NK-92 (cell line): ENCODE data around the gene IFTAP.
"Not testable (repeated sequence)": the region's sequence is repeated elsewhere in the genome, so short reads cannot be mapped to it uniquely, and the experiment has no call there.

ENCODE experiments used
- DNase-seq: peaks from one replicate; lab custom pipeline; 2025; ENCODE audit not compliant: unreplicated experiment; lab: John Stamatoyannopoulos, UW

The IFTAP gene, protein sequence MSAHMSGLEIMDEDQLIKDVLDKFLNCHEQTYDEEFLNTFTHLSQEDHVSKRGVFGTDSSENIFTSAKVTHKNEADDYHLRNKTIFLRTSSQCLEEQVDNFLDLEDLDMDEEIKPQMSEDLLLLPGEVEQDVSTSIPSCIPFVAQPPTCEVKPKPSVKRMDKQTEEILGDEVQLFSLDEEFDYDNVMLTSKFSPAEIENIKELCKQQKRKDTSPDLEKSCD

DNA sequence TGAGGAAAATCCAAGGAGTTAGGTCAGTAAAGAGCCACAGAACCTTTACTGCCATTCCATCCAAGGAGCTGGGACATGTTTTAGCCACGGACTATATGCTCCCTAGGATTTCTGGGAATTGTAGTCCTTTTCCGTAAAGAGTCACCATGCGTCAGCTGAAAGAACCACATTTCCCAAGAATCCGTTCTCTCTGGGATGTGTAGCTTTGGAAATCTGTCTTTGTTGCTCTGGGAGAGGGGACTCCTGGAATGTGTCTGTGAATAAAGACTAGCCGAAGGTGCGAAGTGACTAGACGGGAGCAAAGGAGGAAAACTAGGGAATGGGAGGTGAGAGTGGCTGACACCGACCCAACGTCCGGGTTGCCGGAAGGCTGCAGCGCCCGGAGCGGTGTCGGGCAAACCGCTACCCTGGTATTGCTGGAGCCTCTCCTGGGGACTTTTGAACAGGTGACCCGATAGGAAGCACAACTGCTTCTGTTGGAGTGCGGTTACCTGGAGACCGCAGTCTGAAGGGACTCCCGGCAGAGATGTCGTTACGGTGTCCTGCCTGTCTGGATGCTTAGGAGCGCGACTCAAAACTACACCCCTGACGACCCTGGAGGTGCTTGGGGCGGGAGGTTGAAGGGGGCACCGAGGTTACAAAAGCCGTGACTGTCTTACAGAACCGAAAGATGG, at the start of gene IFTAP:
Gene IFTAP (plus strand): TSS at position 187 of the 674 bp plus-strand sequence. CDS start 15,602 bp downstream, outside the sequence.
- no peak for DNase-seq

DNA sequence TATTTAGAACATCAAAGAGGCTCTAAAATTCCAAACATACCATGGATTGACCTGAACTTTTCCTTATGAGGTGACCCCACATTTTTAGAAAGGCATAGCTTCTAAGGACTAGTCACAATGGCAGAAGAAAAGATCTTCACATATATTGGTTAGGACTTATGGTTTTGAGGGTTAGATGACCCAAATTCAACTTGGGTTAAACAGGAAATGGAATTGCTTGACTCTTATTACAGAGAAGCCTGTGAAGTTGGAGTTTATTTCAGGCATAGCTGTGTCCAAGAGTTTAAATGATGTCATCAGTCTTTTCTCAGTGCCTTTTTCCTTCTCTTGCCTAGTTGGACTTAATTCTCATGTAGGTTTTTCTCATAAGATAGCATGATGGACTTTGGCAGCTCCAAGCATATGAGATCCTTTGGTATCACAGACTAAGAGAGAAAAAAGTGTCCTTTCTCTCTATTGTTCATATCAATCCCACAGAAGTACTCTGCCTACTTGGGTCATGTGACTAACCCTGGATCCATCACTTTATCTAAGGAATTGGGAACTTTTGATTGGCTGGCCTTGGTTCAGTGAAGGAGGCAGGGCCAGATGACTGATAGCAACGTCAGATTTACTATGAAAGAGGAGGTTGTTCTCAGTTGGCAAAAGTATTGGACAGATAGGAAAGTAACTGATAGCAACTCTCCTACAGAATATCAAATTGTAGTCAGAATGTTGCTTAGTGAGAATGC, 43.8 kb upstream of the IFTAP start:
- DNase-seq = no peak

DNA sequence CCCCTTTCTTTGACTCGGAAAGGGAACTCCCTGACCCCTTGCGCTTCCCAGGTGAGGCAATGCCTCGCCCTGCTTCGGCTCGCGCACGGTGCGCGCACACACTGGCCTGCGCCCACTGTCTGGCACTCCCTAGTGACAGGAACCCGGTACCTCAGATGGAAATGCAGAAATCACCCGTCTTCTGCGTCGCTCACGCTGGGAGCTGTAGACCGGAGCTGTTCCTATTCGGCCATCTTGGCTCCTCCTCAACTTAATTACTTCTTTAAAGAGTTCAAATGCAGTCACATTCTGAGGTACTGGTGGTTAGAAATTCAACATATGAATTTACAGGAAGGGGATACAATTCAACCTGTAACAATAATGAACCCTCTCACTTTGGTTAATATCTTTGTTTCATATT, 36.9 kb upstream of the IFTAP start:
- DNase-seq = not testable (repeated sequence)

DNA sequence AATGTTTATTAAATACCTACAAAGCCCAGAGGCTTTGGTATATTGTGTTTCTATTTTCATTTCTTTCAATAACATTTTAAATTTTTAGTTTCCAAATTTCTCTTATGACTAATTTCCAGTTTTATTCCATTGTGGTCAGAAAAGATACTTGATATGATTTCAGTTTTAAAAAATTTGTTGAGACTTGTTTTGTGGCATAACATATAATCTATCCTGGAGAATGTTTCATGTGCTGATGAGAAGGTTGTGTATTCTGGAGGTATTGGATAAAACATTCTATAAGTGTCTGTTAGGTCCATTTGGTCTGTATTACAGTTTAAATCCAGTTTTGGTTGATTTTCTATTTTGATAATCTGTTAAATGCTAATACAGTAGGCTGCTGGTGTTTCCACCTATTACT, 36.3 kb upstream of the IFTAP start:
- DNase-seq = no peak

DNA sequence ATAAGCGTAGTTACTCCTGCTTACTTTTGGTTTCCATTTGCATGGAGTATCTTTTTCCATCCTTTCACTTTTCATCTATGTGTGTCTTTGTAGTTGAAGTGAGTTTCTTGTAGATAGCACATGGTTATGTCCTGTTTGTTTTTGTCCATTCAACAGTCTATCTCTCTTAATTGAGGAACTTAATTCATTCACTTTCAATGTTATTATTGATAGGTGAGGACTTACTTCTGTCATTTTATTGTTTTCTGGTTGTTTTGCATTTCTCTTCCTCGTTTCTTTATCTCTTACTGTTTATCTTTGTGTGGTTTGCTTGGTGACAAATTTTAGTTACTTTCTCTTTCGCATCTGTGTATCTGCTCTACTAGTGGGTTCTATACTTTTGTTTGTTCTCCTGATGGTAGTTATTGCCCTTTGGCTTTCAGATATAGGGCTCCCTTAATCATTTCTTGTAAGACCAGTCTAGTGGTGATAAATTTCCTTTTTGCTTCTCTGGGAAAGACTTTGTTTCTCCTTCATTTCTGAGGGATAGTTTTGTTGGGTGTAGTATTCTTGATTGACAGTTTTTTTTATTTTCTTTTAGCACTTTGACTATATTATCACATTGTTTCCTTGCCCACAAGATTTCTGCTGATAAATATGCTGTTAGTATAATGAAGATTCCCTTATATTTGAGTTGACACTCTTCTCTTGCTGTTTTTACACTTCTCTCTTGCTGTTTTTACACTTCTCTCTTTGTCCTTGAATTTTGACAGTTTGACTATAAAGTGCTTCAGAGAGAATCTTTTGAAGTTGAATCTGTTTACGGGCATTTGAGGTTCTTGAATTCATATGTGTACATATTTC, 35.5 kb upstream of the IFTAP start:
- no peak for DNase-seq

DNA sequence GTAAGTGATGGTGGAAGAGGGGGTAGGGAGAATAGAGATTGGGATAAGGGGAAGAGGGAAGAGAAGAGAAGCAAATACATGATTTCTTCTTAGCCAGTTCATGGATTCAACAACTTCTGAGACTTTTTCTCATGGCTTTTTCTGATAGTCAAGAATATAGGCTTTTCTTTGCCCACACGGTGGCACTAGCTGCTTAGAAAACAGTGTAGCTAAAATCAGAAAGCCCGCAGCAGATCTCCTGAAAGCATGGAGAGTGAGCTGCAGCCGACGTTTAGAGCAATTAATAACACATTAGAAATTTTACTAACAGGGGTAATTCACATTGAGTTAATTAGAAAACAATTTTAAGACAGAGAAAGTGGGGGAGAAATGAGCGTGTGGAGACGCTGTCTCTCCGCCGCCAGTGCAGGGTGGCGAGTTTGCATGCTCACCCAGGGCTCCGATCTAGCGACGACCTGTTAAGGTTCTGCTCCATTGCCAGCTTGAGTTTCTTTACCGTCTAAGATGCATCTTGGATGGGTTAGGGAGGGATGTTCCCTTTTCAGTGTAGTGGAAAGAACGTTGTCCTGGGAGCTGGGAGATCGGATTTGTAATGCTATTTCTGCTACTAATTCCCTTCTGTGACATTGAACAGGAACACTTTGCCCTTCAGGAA, 29.8 kb upstream of the IFTAP start:
- DNase-seq = no peak

DNA sequence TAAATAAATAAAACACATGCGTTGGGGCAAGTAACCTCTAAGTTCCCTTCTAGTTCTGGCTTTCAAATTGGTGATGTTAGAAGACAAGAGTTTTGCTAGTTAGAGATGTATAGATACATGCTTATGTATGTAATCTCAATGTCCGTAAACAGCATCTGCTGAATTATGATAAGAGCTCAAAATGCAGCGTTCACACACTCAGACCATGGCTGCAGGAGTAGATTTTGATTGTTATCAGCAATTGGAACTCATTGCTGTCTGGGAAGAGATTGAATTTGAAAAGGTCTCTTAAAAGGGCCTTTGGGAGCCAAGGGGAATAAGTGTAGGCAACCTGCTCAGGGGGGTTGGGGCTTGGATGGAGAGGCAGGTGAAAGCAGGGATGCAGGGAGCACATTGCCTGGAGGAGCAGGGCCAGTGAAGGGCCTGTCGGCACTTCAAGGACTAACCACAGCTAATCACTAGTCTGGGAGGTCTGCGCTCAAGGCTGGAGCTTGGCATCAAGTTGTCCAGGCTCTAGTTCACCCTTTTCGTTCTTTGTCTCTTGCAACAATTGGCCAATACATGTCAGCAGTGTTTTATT, 29.2 kb upstream of the IFTAP start:
- DNase-seq = no peak

DNA sequence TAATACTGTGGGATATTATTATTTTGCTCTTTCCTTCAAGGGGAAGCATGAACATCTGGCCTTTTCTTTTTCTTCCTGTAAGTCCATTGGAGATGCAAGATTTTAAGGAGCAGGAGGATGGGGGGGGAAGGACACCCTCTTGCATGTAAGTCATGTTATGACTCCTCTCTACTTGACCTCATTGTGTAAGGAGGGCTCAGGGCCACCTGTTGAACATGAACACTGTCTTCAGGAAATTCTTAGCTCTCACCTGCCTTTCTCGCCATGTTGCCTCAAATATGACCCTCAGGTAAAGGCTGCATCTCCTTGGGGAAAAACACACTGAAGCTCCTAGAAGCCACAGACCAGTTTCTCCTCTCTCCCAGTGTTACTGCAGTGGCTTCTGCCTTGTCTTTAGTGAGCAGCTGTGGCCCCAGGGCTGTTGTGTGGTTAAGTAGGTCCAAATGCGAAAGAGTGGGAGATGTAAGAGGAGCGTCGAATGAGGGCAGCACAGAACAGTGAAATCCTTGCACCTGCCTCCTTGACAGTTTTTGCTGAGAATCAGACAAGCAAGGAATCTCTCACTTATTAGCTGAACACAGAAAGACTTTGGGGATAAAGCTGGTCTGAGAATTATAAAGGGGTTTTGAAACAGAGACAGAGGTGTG, 27.8 kb upstream of the IFTAP start:
- no peak for DNase-seq

DNA sequence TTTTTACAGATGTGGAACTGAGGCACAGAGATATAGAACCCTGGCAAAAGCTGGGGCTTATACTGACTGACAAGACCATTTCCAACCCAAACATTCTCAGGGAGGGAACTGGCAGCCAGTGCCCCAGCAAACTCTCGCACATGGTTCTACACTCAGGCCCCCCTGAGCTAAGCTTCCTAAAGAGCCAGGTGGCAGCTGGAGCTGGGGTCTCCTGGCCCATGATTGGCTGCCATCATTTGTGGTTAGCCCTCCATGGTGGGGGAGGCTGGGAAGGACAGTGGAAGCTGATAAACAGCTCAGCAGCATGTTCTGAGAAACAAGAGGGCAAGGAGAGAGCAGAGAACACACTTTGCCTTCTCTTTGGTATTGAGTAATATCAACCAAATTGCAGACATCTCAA, 26.6 kb upstream of the IFTAP start, which contains the start of gene RAG1:
Gene RAG1 (plus strand): TSS at position 314 of the 400 bp plus-strand sequence. CDS start 5,298 bp downstream, outside the sequence.
- DNase-seq = no peak

DNA sequence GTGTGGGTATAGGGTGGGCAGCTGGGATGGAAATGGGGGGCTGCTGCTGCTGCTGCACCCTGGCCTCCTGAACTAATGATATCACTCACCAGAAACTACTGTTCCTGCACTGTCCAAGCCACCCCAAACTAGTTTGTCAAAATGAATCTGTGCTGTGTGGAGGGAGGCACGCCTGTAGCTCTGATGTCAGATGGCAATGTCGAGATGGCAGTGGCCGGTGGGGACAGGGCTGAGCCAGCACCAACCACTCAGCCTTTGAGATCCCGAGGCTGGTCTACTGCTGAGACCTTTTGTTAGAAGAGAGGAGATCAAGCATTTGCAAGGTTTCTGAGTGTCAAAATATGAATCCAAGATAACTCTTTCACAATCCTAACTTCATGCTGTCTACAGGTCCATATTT, 25.2 kb upstream of the IFTAP start:
- no peak for DNase-seq

DNA sequence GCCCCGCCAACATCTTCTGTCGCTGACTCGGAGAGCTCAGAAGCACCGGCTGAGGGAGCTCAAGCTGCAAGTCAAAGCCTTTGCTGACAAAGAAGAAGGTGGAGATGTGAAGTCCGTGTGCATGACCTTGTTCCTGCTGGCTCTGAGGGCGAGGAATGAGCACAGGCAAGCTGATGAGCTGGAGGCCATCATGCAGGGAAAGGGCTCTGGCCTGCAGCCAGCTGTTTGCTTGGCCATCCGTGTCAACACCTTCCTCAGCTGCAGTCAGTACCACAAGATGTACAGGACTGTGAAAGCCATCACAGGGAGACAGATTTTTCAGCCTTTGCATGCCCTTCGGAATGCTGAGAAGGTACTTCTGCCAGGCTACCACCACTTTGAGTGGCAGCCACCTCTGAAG, 19.8 kb upstream of the IFTAP start:
- DNase-seq = no peak

DNA sequence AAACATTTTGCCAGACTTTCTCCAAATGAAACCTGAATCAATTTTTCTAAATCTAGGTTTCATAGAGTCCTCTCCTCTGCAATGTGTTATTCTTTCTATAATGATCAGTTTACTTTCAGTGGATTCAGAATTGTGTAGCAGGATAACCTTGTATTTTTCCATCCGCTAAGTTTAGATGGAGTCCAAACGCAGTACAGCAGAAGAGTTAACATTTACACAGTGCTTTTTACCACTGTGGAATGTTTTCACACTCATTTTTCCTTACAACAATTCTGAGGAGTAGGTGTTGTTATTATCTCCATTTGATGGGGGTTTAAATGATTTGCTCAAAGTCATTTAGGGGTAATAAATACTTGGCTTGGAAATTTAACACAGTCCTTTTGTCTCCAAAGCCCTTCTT, 16.9 kb upstream of the IFTAP start:
- DNase-seq = no peak

DNA sequence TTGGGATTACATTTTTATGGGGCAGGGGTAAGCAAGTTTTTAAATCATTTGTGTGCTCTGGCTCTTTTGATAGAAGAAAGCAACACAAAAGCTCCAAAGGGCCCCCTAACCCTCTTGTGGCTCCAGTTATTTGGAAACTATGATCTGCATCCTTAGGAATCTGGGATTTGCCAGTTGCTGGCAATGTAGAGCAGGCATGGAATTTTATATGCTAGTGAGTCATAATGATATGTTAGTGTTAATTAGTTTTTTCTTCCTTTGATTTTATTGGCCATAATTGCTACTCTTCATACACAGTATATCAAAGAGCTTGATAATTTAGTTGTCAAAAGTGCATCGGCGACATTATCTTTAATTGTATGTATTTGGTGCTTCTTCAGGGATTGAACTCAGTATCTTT, 16.4 kb upstream of the IFTAP start:
- no peak for DNase-seq

DNA sequence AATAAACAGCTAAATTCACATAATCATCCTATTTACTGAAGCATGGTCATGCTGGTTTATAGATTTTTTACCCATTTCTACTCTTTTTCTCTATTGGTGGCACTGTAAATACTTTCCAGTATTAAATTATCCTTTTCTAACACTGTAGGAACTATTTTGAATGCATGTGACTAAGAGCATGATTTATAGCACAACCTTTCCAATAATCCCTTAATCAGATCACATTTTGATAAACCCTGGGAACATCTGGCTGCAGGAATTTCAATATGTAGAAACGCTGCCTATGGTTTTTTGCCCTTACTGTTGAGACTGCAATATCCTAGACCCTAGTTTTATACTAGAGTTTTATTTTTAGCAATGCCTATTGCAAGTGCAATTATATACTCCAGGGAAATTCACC, 15.8 kb upstream of the IFTAP start:
- no peak for DNase-seq

DNA sequence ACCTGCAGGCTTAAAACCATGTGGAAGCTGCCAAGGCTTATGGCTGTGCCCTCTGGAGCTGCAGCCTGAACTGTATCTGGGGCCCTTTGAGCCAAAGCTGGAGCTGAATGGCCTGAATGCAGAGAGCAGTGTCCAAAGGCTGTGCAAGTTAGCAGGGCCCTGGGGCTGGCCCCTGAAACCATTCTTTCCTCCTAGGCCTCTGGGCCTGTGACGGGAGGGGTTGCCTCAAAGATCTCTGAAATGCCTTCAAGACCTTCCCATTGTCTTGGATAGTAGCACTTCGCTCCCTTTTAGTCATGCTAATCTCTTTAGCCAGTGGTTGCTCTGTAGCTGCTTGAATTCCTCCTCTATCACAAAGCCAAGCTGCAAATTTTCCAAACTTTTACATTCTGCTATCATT, 12.8 kb upstream of the IFTAP start:
- DNase-seq = no peak

DNA sequence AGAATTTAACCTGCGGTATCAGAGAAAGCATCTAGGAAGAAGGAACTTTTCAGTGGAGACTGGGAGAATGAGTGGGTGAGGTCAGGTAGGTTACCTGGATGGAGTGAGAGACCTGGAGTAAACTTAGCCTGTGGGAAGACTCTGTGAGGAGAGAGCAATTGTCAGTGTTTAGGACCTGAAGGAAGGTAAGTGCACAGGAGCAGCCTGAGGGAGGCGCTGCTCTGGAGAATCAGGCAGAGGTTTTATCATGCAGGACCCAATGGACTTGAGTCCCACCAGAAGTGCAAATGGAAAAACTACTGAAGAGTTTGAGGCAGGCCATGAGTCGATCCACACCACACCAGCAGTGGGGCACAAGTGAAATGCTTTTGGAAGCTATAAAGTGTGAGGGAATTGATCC, 10.6 kb upstream of the IFTAP start:
- DNase-seq = no peak

DNA sequence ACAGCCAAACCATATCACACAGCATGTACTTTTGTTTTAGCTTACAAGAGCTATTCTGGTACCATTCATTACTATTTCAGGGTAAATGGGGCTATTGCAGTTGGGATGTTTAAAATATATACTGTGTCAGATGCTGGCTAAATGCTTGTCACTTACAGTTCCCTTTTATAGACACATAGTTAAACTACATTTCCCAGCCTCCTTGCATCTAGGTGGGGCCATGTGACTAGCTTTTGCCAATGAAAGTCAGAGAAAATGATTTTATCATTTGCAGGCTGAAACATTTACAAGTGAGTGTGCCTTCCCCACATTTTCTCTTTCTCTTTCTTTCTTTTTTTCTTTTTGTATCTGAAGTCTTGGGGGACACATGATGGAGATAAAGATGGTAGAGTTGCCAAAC, 7.8 kb upstream of the IFTAP start:
- DNase-seq = no peak

DNA sequence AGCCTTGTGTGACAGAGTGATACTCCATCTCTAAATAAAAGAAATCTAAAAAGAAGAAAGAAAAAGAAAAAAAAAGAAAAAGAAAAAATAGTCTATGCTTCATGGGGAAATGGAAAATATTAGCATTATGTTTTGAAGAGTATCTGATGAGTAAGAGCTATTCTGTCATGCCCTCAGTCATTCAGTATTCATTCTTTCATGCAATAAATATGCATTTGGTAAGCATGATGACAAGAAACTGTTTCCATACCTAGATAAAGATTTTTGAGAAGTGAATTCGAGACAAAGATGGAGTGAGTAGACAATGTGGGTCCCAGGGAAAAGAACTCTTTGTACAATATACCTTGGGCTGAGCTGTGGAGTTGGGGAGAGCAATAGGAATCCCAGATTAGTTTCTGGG, 6.2 kb upstream of the IFTAP start:
- no peak for DNase-seq

DNA sequence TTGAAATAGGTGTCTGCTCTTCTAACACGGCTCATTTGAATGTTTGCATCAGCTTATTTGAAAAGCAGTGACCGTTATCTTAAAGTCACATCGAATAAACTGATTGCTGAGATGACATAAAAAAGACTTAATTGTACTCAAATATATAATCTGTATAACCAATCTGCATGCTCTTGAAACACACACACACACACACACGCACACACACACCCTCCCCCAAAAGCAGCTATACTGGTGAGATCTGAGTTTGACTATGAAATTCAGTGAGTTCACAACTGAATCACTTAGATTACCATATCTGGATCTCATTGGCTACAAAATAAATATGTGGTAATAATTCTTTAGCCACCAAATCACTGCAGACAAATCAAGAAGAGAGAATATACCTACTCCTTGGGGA, 3.8 kb upstream of the IFTAP start:
- no peak for DNase-seq

DNA sequence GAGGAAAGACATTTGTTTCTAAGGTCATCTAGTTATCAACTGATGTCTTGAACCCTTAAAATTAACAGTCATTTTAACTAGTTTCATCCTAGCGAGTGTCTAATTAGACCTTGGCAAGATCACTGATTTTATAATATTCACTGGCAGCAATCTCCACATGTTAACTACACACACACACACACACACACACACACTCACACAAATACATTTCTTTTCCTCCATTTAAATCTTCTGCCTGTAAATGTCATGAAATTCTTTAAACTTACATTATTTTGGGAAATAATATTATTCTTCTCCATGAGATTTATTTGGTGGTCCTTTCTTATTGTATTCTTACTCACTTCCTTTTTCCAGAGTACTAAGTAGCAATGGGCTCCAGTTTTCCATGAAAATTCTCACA, 2.9 kb upstream of the IFTAP start:
- no peak for DNase-seq
